HCT116 (cell line): ENCODE measurements around the gene SDC3. TPM values are rescaled to one million over a fixed set of nuclear protein-coding genes. Genes with fewer than 3 reads are reported as not detected.

Source experiments
- ATAC-seq: fragments of 200-7000 bp; cut with Tn5 transposase; 2 replicates; pipeline ENCODE4 v1.9.1; 2020; ENCODE audit warnings: mild to moderate bottlenecking, moderate library complexity
- BruUV-seq: library from RNA; stranded (reverse); fragments of 400-500 nt; replicated peaks from 2 replicates; lab custom pipeline; 2021; lab: Mats Ljungman, UMichigan
- CTCF ChIA-PET: fragments of 300-600 bp; sonication (Branson Sonifier 250); formaldehyde crosslinking; loops from one replicate; lab custom pipeline; 2021; ENCODE audit warnings: antibody characterized with exemption; lab: Charles Lee
- POLR2A ChIA-PET: fragments of 300-600, 350-600 bp; sonication (Branson Sonifier 250); formaldehyde crosslinking; loops from one replicate; lab custom pipeline; 2021; ENCODE audit warnings: antibody characterized with exemption; lab: Charles Lee
- RAD21 ChIA-PET, 2 experiments: fragments of 300-600 bp; sonication (Branson Sonifier 250); formaldehyde crosslinking; loops; one replicate each; lab custom pipeline; 2023; ENCODE audit warnings: low total read pairs in 2 of 2; ENCODE audit not compliant: uncharacterized antibody in 2 of 2, unreplicated experiment in 2 of 2, low non-redundant PET in 1 of 2; lab: Charles Lee
- DNase-seq: peaks from one replicate; pipeline ENCODE4 v3.0.0-alpha.2; 2010; ENCODE audit warnings: low read depth, low spot score
- H2AFZ ChIP-seq: fragments of 200-600 bp; shearing (Covaris generic), sonication (generic); 2 replicates; pipeline ENCODE4 v1.6.1; 2017; ENCODE audit warnings: low read depth, mixed run types, mixed read lengths, antibody characterized with exemption, low read length; ENCODE audit not compliant: poor library complexity, severe bottlenecking
- H3K27ac ChIP-seq: 2 replicates; pipeline ENCODE4 v1.5.1; 2012; ENCODE audit warnings: low read depth, low read length
- H3K27me3 ChIP-seq: fragments of 200-600 bp; sonication (generic); 2 replicates; pipeline ENCODE4 v1.6.1; 2016; ENCODE audit warnings: mixed run types, low read length, mixed read lengths; ENCODE audit not compliant: insufficient read depth
- H3K36me3 ChIP-seq, 2 experiments: fragments of 200-500 bp in 1 of 2; fragments of 200-600 bp in 1 of 2; sonication (Bioruptor generic) in 1 of 2; sonication (generic) in 1 of 2; 2 replicates each; pipeline versions ENCODE4 v1.5.1 to v1.6.1; 2014 to 2016; ENCODE audit warnings: low read length in 2 of 2, inconsistent platforms in 1 of 2, mixed read lengths in 1 of 2, mixed run types in 1 of 2; ENCODE audit not compliant: insufficient read depth in 2 of 2, control insufficient read depth in 1 of 2
- H3K4me1 ChIP-seq, 2 experiments: fragments of 200-600 bp in 1 of 2; sonication (generic) in 1 of 2; 2 replicates each; pipeline versions ENCODE4 v1.5.1 to v1.6.1; 2012 to 2017; ENCODE audit warnings: low read length in 2 of 2, inconsistent platforms in 1 of 2, mild to moderate bottlenecking in 1 of 2, mixed read lengths in 1 of 2, mixed run types in 1 of 2, moderate library complexity in 1 of 2; ENCODE audit not compliant: insufficient read depth in 2 of 2, control insufficient read depth in 1 of 2
- H3K4me2 ChIP-seq: fragments of 200-600 bp; sonication (generic); 2 replicates; pipeline ENCODE4 v1.6.1; 2017; ENCODE audit warnings: mixed run types, low read length, mixed read lengths
- H3K4me3 ChIP-seq, 2 experiments: fragments of 200-600 bp in 1 of 2; sonication (generic) in 1 of 2; replicated peaks in 1 of 2; 2 replicates each; pipeline ENCODE4 v1.5.1; 2011 to 2016; ENCODE audit warnings: low read length in 2 of 2, control low read depth in 1 of 2, low read depth in 1 of 2, mild to moderate bottlenecking in 1 of 2, mixed read lengths in 1 of 2, mixed run types in 1 of 2
- H3K79me2 ChIP-seq: fragments of 200-600 bp; sonication (generic); 2 replicates; pipeline ENCODE4 v1.6.1; 2017; ENCODE audit warnings: mild to moderate bottlenecking, mixed run types, low read length, moderate library complexity, mixed read lengths; ENCODE audit not compliant: insufficient read depth
- H3K9ac ChIP-seq: fragments of 200-600 bp; sonication (generic); 2 replicates; pipeline ENCODE4 v1.6.1; 2016; ENCODE audit warnings: low read length, mixed read lengths
- H3K9me2 ChIP-seq: fragments of 200-600 bp; sonication (generic), shearing (Covaris generic); 2 replicates; pipeline ENCODE4 v1.6.1; 2017; ENCODE audit warnings: mixed run types, mild to moderate bottlenecking, moderate library complexity; ENCODE audit not compliant: insufficient read depth
- H3K9me3 ChIP-seq, 2 experiments: fragments of 200-500 bp in 1 of 2; fragments of 200-600 bp in 1 of 2; sonication (Bioruptor generic) in 1 of 2; sonication (generic) in 1 of 2; 2 replicates each; pipeline ENCODE4 v1.6.1; 2014 to 2017; ENCODE audit warnings: low read length in 2 of 2, mixed read lengths in 2 of 2, inconsistent platforms in 1 of 2, low read depth in 1 of 2, mild to moderate bottlenecking in 1 of 2, mixed run types in 1 of 2, moderate library complexity in 1 of 2; ENCODE audit not compliant: control insufficient read depth in 1 of 2, insufficient read depth in 1 of 2
- H4K20me1 ChIP-seq: fragments of 200-600 bp; sonication (generic), shearing (Covaris generic); 2 replicates; pipeline ENCODE4 v1.6.1; 2017; ENCODE audit warnings: mixed run types, mild to moderate bottlenecking, moderate library complexity; ENCODE audit not compliant: insufficient read depth
- CBX3 ChIP-seq: IDR thresholded peaks from 2 replicates; pipeline ENCODE4 v1.6.1; 2012; ENCODE audit warnings: low read depth
- CTCF ChIP-seq, 3 experiments: fragments of 200-600 bp in 1 of 3; sonication (generic) in 1 of 3; IDR thresholded peaks in 2 of 3; conservative IDR thresholded peaks in 1 of 3; 2 replicates each; pipeline ENCODE4 v1.5.1; 2012 to 2017; ENCODE audit warnings: low read depth in 2 of 3, low read length in 2 of 3, antibody characterized with exemption in 1 of 3, borderline replicate concordance in 1 of 3, control low read depth in 1 of 3, mild to moderate bottlenecking in 1 of 3, mixed read lengths in 1 of 3, mixed run types in 1 of 3, moderate library complexity in 1 of 3; ENCODE audit not compliant: insufficient read depth in 1 of 3
- ELF1 ChIP-seq: IDR thresholded peaks from 2 replicates; pipeline ENCODE4 v1.6.1; 2012; ENCODE audit warnings: low read depth, borderline replicate concordance
- EZH2 ChIP-seq: fragments of 200-600 bp; sonication (generic); IDR thresholded peaks from 2 replicates; pipeline ENCODE4 v1.6.1; 2017; ENCODE audit warnings: antibody characterized with exemption, mixed run types
- FOSL1 ChIP-seq: IDR thresholded peaks from 2 replicates; pipeline ENCODE4 v1.6.1; 2012; ENCODE audit warnings: low read depth
- POLR2AphosphoS5 ChIP-seq: IDR thresholded peaks from 2 replicates; pipeline ENCODE4 v1.6.1; 2011; ENCODE audit warnings: mild to moderate bottlenecking, low read depth, low read length, moderate library complexity
- SP1 ChIP-seq: IDR thresholded peaks from 2 replicates; pipeline ENCODE4 v1.6.1; 2012; ENCODE audit warnings: low read depth
- SRF ChIP-seq: IDR thresholded peaks from 2 replicates; pipeline ENCODE4 v1.6.1; 2012; ENCODE audit warnings: low read depth
- TCF7L2 ChIP-seq: IDR thresholded peaks from 2 replicates; pipeline ENCODE4 v1.7.0; 2011; ENCODE audit warnings: borderline replicate concordance, inconsistent platforms; ENCODE audit not compliant: insufficient read depth, insufficient read length; ENCODE audit errors: extremely low read depth
- YY1 ChIP-seq: IDR thresholded peaks from 2 replicates; pipeline ENCODE4 v1.6.1; 2011; ENCODE audit warnings: low read length, low read depth, moderate library complexity, mild to moderate bottlenecking; ENCODE audit not compliant: insufficient replicate concordance; ENCODE audit errors: extremely low read depth
- ZFX ChIP-seq: fragments of 450-650 bp; IDR thresholded peaks from 2 replicates; pipeline ENCODE4 v1.6.1; 2017
- intact Hi-C: fragments of 100-400 bp; cut with micrococcal nuclease; formaldehyde crosslinking; loops from 2 replicates; pipeline ENCODE4 v1.10.0; 2022
- total RNA-seq: library from RNA; stranded (reverse); gene quantifications from one replicate; pipeline ENCODE4 v1.2.1, GENCODE V29; 2021; ENCODE audit not compliant: unreplicated experiment

The SDC3 gene
- total RNA-seq, 1 experiment from 2014 or later, result 40.1 TPM

DNA sequence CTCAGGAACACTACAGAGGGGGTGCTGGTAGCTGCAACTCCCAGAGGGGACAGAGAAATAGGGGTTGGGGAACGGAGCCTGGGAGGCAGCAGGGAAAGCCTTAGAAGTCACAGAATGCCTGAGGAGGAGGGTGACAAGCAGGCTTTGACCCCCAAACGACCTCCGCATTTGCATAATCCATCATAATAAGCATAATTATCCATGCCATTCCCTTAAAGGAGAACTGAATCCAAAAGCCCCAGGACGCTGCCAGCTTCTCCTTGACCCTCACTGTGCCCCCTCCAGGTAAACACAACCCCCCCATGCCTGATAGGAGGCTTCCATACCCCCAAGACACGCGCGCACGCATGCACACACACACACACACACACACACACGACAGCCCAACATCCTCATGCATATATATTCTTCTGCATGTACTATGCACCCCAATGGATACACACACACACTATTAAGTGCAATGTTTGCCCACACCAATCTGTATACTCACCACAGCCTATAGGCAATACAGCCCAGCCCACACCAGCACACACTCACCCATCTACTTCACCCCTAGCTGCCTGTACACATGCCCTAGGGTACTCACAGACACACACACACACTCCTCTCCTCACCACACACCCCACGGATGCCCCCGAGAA, 27.8 kb downstream of the SDC3 start:
- no peaks in the 10 kb centered on the region for H3K36me3 ChIP-seq
- intact Hi-C loops, result no loop called here
- H3K9me3 ChIP-seq, result no peaks in the 10 kb centered on the region
- H3K27me3 ChIP-seq, result no peaks in the 10 kb centered on the region
- no peak overlapping the region for H3K4me2 ChIP-seq
- no peaks in the 10 kb centered on the region for H3K9me2 ChIP-seq
- ChIA-PET RAD21 (no interaction called here), CTCF (no interaction called here), POLR2A (no interaction called here)
- no peak overlapping the region for H3K4me3 ChIP-seq
- no peak overlapping the region for H3K27ac ChIP-seq
- no peaks in the 10 kb centered on the region for H3K4me1 ChIP-seq
- ATAC-seq (no peak), DNase-seq (no peak)
- no peak overlapping the region for H3K9ac ChIP-seq
- H2AFZ ChIP-seq, result no peak overlapping the region
- no TSS peak for BruUV-seq
- no peaks in the 10 kb centered on the region for H3K79me2 ChIP-seq
- TF ChIP-seq SRF (no peak), EZH2 (no peak), TCF7L2 (no peak), CTCF (IDR thresholded peaks at IDR 0.05 in 2 of 3, conservative IDR thresholded peaks at IDR 0.05 in 1 of 3; ENCODE audit: borderline replicate concordance in 1 of 3, insufficient read depth in 1 of 3, low read depth in 2 of 3, low read length in 2 of 3) (no peak), FOSL1 (no peak), ZFX (no peak), YY1 (no peak), SP1 (no peak), ELF1 (no peak), POLR2AphosphoS5 (no peak), CBX3 (no peak)
- no peaks in the 10 kb centered on the region for H4K20me1 ChIP-seq
